ENCODE measurements around the gene MRPL23. TPM values are rescaled to one million over a fixed set of nuclear protein-coding genes. Genes with fewer than 3 reads are reported as not detected.

MRPL23 gene
- total and polyA plus RNA-seq, 2 of the 8 experiments (the other 6 are each of a cell fraction or from before 2014, with no cell fraction given) = 86.4 to 244 TPM

DNA sequence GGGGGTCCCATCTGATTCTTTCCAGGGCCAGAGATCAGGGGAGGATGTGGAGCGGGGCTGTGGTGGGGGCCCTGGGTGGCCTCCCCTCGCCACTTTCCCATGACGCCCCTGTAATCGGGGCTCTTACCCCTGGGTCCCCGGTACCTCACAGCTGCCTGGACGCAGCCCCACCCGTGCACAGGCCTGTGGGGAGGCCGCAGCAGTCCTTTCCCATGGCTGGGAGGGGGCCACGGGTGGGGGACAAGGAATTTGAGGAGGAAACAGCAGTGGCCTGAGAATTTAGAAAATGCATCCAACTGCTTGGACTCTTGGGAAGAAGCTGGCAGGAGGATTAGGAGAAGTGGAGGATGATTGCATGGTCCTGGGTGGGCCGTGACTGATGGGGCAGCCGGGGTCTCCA is 32.5 kb downstream of the MRPL23 start (continued):
- TF ChIP-seq, protein P1, sequence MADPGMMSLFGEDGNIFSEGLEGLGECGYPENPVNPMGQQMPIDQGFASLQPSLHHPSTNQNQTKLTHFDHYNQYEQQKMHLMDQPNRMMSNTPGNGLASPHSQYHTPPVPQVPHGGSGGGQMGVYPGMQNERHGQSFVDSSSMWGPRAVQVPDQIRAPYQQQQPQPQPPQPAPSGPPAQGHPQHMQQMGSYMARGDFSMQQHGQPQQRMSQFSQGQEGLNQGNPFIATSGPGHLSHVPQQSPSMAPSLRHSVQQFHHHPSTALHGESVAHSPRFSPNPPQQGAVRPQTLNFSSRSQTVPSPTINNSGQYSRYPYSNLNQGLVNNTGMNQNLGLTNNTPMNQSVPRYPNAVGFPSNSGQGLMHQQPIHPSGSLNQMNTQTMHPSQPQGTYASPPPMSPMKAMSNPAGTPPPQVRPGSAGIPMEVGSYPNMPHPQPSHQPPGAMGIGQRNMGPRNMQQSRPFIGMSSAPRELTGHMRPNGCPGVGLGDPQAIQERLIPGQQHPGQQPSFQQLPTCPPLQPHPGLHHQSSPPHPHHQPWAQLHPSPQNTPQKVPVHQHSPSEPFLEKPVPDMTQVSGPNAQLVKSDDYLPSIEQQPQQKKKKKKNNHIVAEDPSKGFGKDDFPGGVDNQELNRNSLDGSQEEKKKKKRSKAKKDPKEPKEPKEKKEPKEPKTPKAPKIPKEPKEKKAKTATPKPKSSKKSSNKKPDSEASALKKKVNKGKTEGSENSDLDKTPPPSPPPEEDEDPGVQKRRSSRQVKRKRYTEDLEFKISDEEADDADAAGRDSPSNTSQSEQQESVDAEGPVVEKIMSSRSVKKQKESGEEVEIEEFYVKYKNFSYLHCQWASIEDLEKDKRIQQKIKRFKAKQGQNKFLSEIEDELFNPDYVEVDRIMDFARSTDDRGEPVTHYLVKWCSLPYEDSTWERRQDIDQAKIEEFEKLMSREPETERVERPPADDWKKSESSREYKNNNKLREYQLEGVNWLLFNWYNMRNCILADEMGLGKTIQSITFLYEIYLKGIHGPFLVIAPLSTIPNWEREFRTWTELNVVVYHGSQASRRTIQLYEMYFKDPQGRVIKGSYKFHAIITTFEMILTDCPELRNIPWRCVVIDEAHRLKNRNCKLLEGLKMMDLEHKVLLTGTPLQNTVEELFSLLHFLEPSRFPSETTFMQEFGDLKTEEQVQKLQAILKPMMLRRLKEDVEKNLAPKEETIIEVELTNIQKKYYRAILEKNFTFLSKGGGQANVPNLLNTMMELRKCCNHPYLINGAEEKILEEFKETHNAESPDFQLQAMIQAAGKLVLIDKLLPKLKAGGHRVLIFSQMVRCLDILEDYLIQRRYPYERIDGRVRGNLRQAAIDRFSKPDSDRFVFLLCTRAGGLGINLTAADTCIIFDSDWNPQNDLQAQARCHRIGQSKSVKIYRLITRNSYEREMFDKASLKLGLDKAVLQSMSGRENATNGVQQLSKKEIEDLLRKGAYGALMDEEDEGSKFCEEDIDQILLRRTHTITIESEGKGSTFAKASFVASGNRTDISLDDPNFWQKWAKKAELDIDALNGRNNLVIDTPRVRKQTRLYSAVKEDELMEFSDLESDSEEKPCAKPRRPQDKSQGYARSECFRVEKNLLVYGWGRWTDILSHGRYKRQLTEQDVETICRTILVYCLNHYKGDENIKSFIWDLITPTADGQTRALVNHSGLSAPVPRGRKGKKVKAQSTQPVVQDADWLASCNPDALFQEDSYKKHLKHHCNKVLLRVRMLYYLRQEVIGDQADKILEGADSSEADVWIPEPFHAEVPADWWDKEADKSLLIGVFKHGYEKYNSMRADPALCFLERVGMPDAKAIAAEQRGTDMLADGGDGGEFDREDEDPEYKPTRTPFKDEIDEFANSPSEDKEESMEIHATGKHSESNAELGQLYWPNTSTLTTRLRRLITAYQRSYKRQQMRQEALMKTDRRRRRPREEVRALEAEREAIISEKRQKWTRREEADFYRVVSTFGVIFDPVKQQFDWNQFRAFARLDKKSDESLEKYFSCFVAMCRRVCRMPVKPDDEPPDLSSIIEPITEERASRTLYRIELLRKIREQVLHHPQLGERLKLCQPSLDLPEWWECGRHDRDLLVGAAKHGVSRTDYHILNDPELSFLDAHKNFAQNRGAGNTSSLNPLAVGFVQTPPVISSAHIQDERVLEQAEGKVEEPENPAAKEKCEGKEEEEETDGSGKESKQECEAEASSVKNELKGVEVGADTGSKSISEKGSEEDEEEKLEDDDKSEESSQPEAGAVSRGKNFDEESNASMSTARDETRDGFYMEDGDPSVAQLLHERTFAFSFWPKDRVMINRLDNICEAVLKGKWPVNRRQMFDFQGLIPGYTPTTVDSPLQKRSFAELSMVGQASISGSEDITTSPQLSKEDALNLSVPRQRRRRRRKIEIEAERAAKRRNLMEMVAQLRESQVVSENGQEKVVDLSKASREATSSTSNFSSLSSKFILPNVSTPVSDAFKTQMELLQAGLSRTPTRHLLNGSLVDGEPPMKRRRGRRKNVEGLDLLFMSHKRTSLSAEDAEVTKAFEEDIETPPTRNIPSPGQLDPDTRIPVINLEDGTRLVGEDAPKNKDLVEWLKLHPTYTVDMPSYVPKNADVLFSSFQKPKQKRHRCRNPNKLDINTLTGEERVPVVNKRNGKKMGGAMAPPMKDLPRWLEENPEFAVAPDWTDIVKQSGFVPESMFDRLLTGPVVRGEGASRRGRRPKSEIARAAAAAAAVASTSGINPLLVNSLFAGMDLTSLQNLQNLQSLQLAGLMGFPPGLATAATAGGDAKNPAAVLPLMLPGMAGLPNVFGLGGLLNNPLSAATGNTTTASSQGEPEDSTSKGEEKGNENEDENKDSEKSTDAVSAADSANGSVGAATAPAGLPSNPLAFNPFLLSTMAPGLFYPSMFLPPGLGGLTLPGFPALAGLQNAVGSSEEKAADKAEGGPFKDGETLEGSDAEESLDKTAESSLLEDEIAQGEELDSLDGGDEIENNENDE (IDR thresholded peaks at IDR 0.05; ENCODE audit: insufficient replicate concordance, low read length) = no peak
- TF ChIP-seq GTF2F1 (IDR thresholded peaks at IDR 0.05; ENCODE audit: borderline replicate concordance, low read depth, low read length) = no peak
- TF ChIP-seq KDM4A (IDR thresholded peaks at IDR 0.05; ENCODE audit: low read depth, low read length, severe bottlenecking) = no peak
- TF ChIP-seq CTBP2 (IDR thresholded peaks at IDR 0.05; ENCODE audit: borderline replicate concordance, insufficient read depth, insufficient read length, low read length) = no peak
- no peak for TF ChIP-seq HDAC6 (IDR thresholded peaks at IDR 0.05; ENCODE audit: low read depth, low read length)

Measured in H1 (cell line).